Fibroblast of lung (primary cell): ENCODE measurements around the gene DKK3.

Experiments used
- CTCF ChIP-seq, 2 donors: IDR thresholded peaks in 1 of 2; conservative IDR thresholded peaks in 1 of 2; 1 replicate in 1 of 2; 2 replicates in 1 of 2; pipeline ENCODE4 v1.5.1; 2011 to 2012; ENCODE audit warnings: low read length in 2 of 2, control low read depth in 1 of 2, inconsistent platforms in 1 of 2, low read depth in 1 of 2, mild to moderate bottlenecking in 1 of 2
- EZH2 ChIP-seq: IDR thresholded peaks from 2 replicates; pipeline ENCODE4 v1.5.1; 2012; ENCODE audit warnings: low read length, control low read depth, mild to moderate bottlenecking; ENCODE audit errors: missing control alignments

DNA sequence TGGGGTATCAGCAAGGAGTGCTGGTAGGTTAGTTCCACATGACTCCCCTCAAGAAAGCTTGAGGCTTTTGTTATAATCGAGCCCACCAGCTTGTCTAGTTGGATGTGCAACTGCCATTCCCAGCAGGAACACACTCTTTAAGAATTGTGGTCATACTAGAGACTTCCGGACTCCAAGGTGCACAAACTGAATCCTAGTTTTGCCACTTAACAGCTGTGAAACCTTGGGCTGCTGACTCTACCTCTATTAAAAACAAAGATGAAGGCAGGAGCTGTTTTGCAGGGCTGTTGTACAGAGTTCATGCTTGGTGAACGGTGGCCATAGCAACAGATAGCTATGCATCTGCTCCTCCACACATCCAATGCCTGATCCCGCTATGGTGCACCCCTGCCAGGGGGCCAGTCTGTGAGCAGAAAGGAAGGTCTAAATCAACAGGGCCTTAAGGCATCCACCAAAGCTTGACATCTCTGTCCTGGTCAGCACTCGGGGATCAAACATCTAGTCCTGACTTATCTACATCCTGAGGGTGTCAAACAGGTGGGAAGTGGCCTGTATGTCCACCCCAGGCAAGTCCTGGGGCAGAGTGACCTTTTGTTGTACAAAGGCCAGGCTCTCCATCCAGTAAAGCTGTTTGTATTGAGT, 36.4 kb downstream of the DKK3 start:
- TF ChIP-seq CTCF (conservative IDR thresholded peaks at IDR 0.05 in 1 of 2, IDR thresholded peaks at IDR 0.05 in 1 of 2; ENCODE audit: low read depth in 1 of 2, low read length in 2 of 2) (no peak), EZH2 (no peak)
